HG03175 (cell line): ENCODE results near the gene KRTAP1-4.
"Not testable (repeated sequence)": the region's sequence is repeated elsewhere in the genome, so short reads cannot be mapped to it uniquely, and the experiment has no call there.

Experiments
- ATAC-seq: cut with Tn5 transposase; IDR thresholded peaks from one replicate; pipeline ENCODE4 v1.9.1; 2021; ENCODE audit warnings: mild to moderate bottlenecking, moderate library complexity; ENCODE audit not compliant: unreplicated experiment

The KRTAP1-4 gene

DNA sequence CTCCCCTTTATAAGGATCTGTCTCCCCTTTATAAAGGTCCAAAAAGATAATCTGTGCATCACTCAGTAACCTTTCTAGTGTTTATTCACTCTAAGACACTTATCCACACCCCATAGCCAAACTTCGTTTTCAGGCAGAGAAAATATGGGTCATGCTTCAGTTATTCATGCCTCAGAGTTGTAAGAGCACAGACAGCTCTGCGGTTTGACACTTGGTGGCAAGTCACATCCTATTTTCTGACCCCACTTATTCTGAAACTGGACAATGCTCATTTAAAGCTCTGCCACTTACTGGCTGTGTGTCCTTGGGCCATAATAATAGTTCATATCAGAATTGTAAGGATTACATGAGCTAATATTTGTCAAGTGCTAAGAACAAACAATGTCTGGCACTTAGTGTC, 19.1 kb upstream of the KRTAP1-4 start:
- peak; percentile 55 for ATAC-seq

GRCh38 chr17:41048441-41048840, 18.4 kb upstream of the KRTAP1-4 start:
- no peak for ATAC-seq

GRCh38 chr17:41046735-41047465, 16.9 kb upstream of the KRTAP1-4 start, which contains the start of gene KRTAP2-1:
KRTAP2-1 (minus strand) TSS chr17:41047316; CDS start chr17:41047267, 49 bp downstream.
- ATAC-seq: not testable (repeated sequence)

DNA sequence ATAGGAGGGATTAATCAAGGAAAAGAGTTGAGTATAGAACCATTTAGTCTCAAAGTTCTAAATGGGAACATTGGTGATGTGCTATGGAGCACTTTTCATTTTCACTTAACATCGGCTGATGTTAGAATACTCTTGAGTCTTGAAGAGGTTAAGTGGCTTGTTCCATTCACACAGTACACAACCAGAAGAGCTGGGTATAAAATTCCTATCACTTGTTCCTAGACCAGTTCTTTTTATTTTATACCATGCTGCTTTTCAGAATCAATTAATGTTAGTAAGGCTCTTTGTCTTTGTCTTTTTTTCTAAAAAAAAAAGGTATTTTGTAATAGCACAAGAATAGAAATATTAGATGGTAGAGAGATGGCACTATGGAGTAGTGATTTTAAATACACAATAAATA, 13.0 kb upstream of the KRTAP1-4 start:
- ATAC-seq: no peak

DNA sequence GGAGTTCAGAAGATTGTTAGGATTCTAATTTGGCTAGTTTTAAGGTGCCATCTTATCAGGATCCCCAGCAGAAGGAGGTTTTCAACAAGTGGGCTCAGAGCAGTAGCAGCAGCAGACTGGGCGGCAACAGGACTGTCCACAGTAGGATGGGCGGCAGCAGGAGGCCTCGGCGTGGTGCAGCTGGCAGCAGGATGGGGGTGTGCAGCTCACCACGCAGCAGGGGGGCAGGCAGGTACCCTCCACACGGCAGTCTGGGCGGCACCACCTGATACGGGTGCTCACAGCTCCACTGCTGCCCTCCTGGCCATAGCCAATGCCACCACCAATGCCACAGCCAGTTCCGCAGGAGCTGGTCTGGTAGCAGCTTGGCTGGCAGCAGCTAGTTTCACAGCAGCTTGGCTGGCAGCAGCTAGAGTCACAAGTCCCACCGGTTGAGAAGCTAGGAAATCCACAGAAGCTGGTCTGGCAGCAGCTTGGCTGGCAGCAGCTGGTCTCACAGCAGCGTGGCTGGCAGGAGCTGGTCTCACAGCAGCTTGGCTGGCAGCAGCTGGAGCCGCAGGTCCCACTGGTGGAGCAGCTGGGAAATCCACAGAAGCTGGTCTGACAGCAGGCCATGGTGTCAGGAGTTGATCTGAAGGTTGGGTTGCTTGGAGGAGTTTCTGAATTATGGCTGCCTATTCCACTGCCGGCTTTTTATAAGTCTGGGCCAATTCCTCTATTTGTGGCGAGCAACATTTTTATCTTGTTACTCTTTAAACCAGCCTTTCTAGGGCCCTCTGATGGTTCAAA, 11.0 kb upstream of the KRTAP1-4 start, which contains the start of gene KRTAP1-1:
Gene KRTAP1-1 (minus strand): TSS at position 668 of the 789 bp plus-strand sequence. CDS start 53 bp downstream, at position 615.
- ATAC-seq: not testable (repeated sequence)

DNA sequence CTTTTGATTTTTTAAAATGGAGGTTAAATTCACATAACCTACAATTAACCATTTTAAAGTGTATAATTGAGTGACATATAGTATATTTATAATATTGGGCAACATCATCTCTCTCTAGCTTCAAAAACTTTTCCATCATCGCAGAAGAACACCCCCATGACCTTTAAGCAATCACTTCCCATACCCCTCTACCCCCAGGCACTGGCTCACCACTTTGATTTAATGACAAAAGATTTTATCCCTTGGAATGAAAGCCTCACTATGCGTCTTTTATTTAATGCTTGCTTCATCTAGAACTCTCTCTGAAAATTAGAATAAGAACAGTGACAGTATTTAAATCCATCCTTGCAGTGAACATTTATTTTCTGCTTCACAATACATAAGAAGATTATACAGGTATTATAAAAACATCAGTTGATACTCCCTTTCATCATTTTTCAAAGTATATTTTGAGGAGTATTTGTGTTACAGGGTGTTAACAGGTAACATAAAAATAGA, 7.9 kb upstream of the KRTAP1-4 start:
- no peak for ATAC-seq

- ATAC-seq: not testable (repeated sequence)
Observed at GRCh38 chr17:41034346-41034935, 4.4 kb upstream of the KRTAP1-4 start, which contains the start of gene KRTAP1-3. KRTAP1-3 (minus strand) TSS chr17:41034874; CDS start chr17:41034821, 53 bp downstream.

DNA sequence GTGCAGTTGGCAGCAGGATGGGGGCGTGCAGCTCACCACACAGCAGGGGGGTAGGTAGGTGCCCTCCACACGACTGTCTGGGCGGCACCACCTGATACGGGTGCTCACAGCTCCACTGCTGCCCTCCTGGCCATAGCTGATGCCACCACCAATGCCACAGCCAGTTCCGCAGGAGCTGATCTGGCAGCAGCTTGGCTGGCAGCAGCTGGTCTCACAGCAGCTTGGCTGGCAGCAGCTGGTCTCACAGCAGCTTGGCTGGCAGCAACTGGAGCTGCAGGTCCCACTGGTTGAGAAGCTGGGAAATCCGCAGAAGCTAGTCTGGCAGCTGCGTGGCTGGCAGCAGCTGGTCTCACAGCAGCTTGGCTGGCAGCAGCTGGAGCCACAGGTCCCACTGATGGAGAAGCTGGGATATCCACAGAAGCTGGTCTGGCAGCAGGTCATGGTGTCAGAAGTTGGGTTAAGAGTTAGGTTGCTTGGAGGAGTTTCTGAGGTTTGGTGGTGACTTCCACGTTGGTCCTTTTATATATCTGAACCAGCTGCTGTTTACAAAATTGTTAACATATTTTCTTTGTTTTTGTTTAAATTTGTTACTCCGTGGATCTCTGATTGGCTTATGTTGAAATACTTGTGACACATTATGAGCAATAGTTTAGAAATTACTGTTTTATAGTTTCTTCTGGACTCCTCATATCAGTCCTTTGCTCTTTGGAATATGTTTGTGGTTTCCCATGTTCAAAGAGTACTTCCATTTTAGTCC, 3.1 kb downstream of the KRTAP1-4 start, which contains the start of gene KRTAP1-5:
Gene KRTAP1-5 (minus strand): TSS at position 494 of the 757 bp plus-strand sequence. CDS start 53 bp downstream, at position 441.
- no peak for ATAC-seq

GRCh38 chr17:41024697-41025096, 5.3 kb downstream of the KRTAP1-4 start:
- ATAC-seq: no peak

DNA sequence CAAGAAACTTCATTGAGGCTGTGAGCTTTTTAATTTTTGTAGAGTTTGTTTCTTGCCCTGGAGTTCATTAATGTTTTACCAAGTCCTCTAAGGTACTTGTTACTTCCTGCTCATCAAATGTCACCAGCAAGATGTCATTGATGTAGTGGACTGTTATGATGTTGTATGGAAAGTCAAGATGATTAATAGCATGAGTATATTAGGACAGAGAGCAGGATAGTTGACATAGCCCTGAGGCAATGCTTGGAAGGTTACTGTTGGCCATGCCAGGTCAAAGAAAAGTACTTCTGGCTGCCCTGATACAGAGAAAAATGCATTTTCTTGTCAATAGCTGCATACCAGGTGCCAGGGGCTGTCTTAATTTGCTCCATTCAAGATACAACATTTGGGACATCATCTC, 9.7 kb downstream of the KRTAP1-4 start:
- no peak for ATAC-seq

DNA sequence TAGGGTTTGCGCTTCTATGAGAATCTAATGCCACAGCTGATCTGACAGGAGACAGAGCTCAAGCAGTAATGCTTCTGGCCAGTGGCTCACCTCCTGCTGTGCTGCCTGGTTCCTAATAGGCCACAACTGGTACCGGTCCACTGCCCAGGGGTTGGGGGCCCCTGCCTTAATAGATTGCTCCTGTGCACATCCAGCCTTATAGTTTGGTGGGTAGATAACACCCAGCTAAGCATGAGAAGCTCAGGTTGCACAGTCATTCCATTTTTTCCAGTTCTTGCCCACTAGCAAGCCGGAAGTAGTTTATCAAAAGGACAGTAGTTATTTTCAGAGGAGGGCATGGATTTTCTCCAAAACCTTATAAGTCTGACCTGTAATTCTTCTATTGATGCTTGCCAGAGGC, 10.6 kb downstream of the KRTAP1-4 start:
- ATAC-seq: no peak

DNA sequence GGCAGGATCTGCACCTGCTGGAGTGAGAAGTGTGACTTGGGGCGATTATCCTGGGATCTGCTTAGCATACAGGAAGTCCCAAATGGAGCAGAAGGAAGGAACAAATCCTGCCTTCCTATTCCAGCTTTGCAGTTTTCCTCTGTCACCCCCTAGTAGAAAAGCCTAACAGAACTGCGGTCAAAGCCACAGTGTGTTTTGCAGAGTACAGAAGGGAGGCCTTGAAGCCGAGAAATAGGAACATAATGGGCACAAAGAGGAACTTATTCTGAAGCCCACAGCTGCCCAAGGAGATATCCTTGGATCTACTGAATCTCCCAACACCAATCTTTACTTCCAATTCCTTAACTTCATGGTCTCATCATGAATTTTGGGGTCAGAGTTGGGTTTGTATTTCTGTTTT, 11.5 kb downstream of the KRTAP1-4 start:
- no peak for ATAC-seq

DNA sequence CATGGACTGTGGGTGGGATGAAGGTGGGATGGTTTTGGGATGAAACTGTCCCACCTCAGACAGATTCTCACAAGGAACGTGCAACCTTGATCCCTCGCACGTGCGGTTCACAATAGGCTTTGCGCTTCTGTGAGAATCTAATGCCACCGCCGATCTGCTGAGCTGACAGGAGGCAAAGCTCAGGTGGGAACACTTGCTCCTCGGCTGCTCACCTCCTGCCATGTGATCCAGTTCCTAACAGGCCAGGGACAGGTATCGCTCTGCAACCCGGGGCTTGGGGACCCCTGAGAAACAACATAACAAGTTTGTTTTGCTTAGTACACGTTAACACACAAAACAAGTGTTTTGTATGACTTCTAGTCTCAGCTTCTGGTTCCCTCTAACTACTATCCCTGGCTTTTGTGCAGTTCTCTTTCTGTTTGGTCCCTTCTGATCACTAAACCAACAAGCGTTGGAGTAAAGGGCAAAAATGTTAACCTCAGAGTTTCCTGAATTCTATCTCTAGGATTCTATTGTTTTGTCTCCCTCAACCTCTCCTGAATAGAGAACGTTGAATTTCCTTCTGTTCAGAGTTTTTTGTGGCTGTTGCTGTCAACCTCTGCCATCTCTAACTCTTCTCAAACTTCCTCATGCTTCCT, 13.3 kb downstream of the KRTAP1-4 start:
- ATAC-seq: no peak

- no peak for ATAC-seq
Observed at GRCh38 chr17:41015454-41015853, 14.5 kb downstream of the KRTAP1-4 start.

GRCh38 chr17:41013606-41014005, 16.4 kb downstream of the KRTAP1-4 start:
- no peak for ATAC-seq

GRCh38 chr17:41013181-41013580, 16.8 kb downstream of the KRTAP1-4 start:
- ATAC-seq: no peak

DNA sequence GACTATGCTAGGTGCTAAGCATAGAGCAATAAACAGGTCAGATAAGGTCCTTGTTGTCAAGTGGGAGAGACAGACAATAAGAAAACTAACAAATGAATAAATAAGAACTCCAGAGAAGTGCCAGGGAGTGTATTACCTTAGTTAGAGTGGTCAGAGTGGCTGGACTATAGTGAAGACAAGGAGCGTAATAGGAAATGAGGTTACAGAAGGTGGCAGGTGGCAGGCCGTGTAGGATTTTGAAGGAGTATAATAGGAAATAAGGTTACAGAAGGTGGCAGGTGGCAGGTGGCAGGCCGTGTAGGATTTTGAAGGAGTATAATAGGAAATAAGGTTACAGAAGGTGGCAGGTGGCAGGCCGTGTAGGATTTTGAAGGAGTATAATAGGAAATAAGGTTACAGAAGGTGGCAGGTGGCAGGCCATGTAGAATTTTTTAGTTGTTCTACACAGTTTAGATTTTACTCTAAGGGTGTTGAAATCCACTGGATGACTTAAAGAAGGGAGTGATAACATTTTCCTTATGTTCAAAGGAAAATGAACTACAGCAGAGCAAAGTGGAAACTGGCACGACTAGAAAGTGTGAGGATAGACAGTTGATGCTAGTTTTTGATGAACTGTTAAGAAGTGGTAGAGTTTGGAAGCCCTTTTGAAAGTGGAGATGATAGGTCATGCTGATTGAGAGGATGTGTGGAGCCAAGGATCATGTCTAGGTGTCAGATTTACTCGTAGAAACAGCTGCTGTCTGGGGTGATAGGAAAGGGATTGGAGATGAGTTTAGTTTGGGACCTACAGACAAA, 17.5 kb downstream of the KRTAP1-4 start:
- no peak for ATAC-seq

DNA sequence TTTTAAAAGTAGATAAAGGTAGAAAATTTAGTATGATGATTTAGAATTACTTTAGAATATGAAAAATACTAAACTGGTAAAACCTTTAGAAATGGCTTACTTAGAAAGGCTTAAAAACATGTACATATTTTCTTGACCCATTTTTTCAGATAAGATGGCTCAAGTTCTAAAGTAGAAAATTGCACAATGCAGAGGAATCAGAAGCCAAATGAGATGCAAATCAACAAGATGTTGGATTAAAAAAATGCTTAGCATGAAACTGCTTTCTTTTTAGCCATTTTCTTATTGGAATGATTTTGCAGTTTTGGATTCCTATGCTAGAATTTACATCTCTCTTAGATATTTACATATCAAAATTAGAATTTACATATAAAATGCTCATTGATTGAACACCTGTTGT, 19.6 kb downstream of the KRTAP1-4 start:
- no peak for ATAC-seq

DNA sequence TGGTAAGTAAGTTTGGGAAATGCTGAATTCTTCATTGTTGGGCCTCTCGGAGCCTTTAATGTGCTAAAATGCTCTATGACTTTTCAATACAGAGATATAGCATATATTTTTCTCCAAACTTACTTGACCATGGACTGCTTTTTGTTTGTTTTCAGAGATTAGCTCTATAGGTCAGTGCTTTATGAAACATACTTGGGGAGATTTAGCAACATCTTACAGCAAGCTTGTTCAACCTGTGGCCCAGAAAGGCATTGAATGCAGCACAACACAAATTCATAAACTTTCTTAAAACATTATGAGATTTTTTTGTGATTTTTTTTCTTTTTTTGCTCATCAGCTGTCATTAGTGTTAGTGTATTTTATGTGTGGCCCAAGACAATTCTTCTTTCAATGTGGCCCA, 20.1 kb downstream of the KRTAP1-4 start:
- no peak for ATAC-seq
